Smooth muscle cell (in vitro differentiated cells): ENCODE results near the gene TWNK. TPM values are rescaled to one million over a fixed set of nuclear protein-coding genes. Genes with fewer than 3 reads are reported as not detected.

ENCODE experiments used
- DNase-seq: peaks from one replicate; lab custom pipeline; 2025; ENCODE audit not compliant: unreplicated experiment; lab: John Stamatoyannopoulos, UW
- H2AFZ ChIP-seq: fragments of 200-600 bp; sonication (generic); 2 replicates; pipeline ENCODE4 v1.6.0; 2016; ENCODE audit warnings: antibody characterized with exemption, low read depth, mild to moderate bottlenecking
- H3F3A ChIP-seq: fragments of 200-600 bp; sonication (generic); 2 replicates; pipeline ENCODE4 v1.6.0; 2017; ENCODE audit warnings: antibody characterized with exemption, low read depth
- H3K27ac ChIP-seq: fragments of 200-600 bp; sonication (generic); 2 replicates; pipeline ENCODE4 v1.5.1; 2016; ENCODE audit warnings: low read depth, mild to moderate bottlenecking
- H3K27me3 ChIP-seq: fragments of 200-600 bp; sonication (generic); 2 replicates; pipeline ENCODE4 v1.6.1; 2016; ENCODE audit warnings: low read depth, mild to moderate bottlenecking
- H3K36me3 ChIP-seq: fragments of 200-600 bp; sonication (generic); 2 replicates; pipeline ENCODE4 v1.5.1; 2016; ENCODE audit warnings: low read depth
- H3K4me1 ChIP-seq: fragments of 200-600 bp; sonication (generic); 2 replicates; pipeline ENCODE4 v1.5.1; 2016; ENCODE audit warnings: low read depth
- H3K4me2 ChIP-seq: fragments of 200-600 bp; sonication (generic); 2 replicates; pipeline ENCODE4 v1.6.0; 2016; ENCODE audit warnings: mild to moderate bottlenecking
- H3K4me3 ChIP-seq: fragments of 200-600 bp; sonication (generic); 2 replicates; pipeline ENCODE4 v1.5.1; 2016; ENCODE audit warnings: mild to moderate bottlenecking
- H3K79me2 ChIP-seq: fragments of 200-600 bp; sonication (generic); 2 replicates; pipeline ENCODE4 v1.6.0; 2016; ENCODE audit warnings: low read depth, mild to moderate bottlenecking
- H3K9ac ChIP-seq: fragments of 200-600 bp; sonication (generic); 2 replicates; pipeline ENCODE4 v1.6.0; 2016; ENCODE audit warnings: low read depth
- H3K9me3 ChIP-seq: fragments of 200-600 bp; sonication (generic); replicated peaks from 2 replicates; pipeline ENCODE4 v1.5.1; 2016; ENCODE audit warnings: low read depth
- H4K20me1 ChIP-seq: fragments of 200-600 bp; sonication (generic); 2 replicates; pipeline ENCODE4 v1.6.0; 2016; ENCODE audit warnings: low read depth
- CTCF ChIP-seq: fragments of 200-600 bp; sonication (generic); IDR thresholded peaks from 2 replicates; pipeline ENCODE4 v1.5.1; 2017; ENCODE audit warnings: borderline replicate concordance, mild to moderate bottlenecking, antibody characterized with exemption; ENCODE audit not compliant: insufficient read depth, poor library complexity, severe bottlenecking
- WGBS: methylation state at CpG from one replicate; pipeline ENCODE4 v1.1.7; 2016; ENCODE audit warnings: low lambda C conversion rate; 5-methylcytosine and 5-hydroxymethylcytosine counted together
- polyA plus RNA-seq: library from polyadenylated mRNA; unstranded; fragments of >200 nt; fragmentation: Nextera tagmentation; extraction: Ambion mirVana; gene quantifications from 2 replicates; pipeline ENCODE4 v1.2.1, GENCODE V29; 2016
- total RNA-seq: library from RNA; depleted of rRNA; stranded (reverse); fragments of >200 nt; gene quantifications from 2 replicates; pipeline ENCODE4 v1.2.3, GENCODE V29; 2014

Gene TWNK
- total and polyA plus RNA-seq, 2 experiments from 2014 or later = 2.0 to 2.5 TPM

- Histone ChIP-seq H3K4me1 (no peaks in the 10 kb centered on the region), H3K27ac (no peak overlapping the region), H3K9ac (no peak overlapping the region), H3K27me3 (no peaks in the 10 kb centered on the region), H2AFZ (no peak overlapping the region), H3K36me3 (peaks cover 51% of the 10 kb centered on the region), H3K79me2 (no peaks in the 10 kb centered on the region), H3K4me3 (no peak overlapping the region), H3K9me3 (no peaks in the 10 kb centered on the region), H3K4me2 (no peak overlapping the region), H4K20me1 (no peaks in the 10 kb centered on the region), H3F3A (no peaks in the 10 kb centered on the region)
- no peak for DNase-seq
- no peak for TF ChIP-seq CTCF
These were observed 41.6 kb upstream of the TWNK start for GRCh38 chr10:100945754-100946153.

- no peak overlapping the region for H3K4me2 ChIP-seq
- no peaks in the 10 kb centered on the region for H3F3A ChIP-seq
- H3K4me3 ChIP-seq = no peak overlapping the region
- H3K36me3 ChIP-seq = peaks cover 41% of the 10 kb centered on the region
- H2AFZ ChIP-seq = no peak overlapping the region
- H3K9me3 ChIP-seq = no peaks in the 10 kb centered on the region
- H3K27me3 ChIP-seq = no peaks in the 10 kb centered on the region
- H3K4me1 ChIP-seq = no peaks in the 10 kb centered on the region
- H3K79me2 ChIP-seq = no peaks in the 10 kb centered on the region
- 100% methylated on average over 3 of the region's 3 CpGs for WGBS
- no peak for TF ChIP-seq CTCF
- H3K27ac ChIP-seq = no peak overlapping the region
- no peak for DNase-seq
- H3K9ac ChIP-seq = no peak overlapping the region
- H4K20me1 ChIP-seq = no peaks in the 10 kb centered on the region
These were observed 38.4 kb upstream of the TWNK start for GRCh38 chr10:100948916-100949315.

GRCh38 chr10:100960251-100960650, 27.1 kb upstream of the TWNK start:
- no peak for DNase-seq
- Histone ChIP-seq H2AFZ (no peak overlapping the region), H3K4me2 (no peak overlapping the region), H3K36me3 (peaks cover 18% of the 10 kb centered on the region), H4K20me1 (no peaks in the 10 kb centered on the region), H3K9me3 (no peaks in the 10 kb centered on the region), H3F3A (peaks cover 12% of the 10 kb centered on the region), H3K4me3 (no peak overlapping the region), H3K9ac (no peak overlapping the region), H3K79me2 (no peaks in the 10 kb centered on the region), H3K4me1 (no peaks in the 10 kb centered on the region), H3K27ac (no peak overlapping the region), H3K27me3 (no peaks in the 10 kb centered on the region)
- TF ChIP-seq CTCF = no peak

- 95% methylated on average over 4 of the region's 4 CpGs for WGBS
- no peak overlapping the region for H3K27ac ChIP-seq
- no peak for DNase-seq
- TF ChIP-seq CTCF = no peak
- no peak overlapping the region for H3K4me2 ChIP-seq
- no peaks in the 10 kb centered on the region for H3K27me3 ChIP-seq
- H3K36me3 ChIP-seq = peaks cover 15% of the 10 kb centered on the region
- H2AFZ ChIP-seq = no peak overlapping the region
- no peaks in the 10 kb centered on the region for H3K4me1 ChIP-seq
- H4K20me1 ChIP-seq = no peaks in the 10 kb centered on the region
- H3K79me2 ChIP-seq = no peaks in the 10 kb centered on the region
- no peaks in the 10 kb centered on the region for H3K9me3 ChIP-seq
- H3K9ac ChIP-seq = no peak overlapping the region
- peaks cover 17% of the 10 kb centered on the region for H3F3A ChIP-seq
- no peak overlapping the region for H3K4me3 ChIP-seq
These were observed 24.8 kb upstream of the TWNK start for GRCh38 chr10:100962351-100963080.
